BLaER1 treated with 17β-estradiol and CSF1 and Interleukin-3, amounts not matched to agents 10 nM and 100 nM (cell line): ENCODE data around the gene SLC20A1.

Experiments
- H3K27ac ChIP-seq, 11 experiments: shearing (Covaris generic); formaldehyde crosslinking; 2 replicates each; pipeline ENCODE4 v1.8.1; 2022
- H3K27me3 ChIP-seq, 11 experiments: shearing (Covaris generic); formaldehyde crosslinking; 2 replicates each; pipeline ENCODE4 v1.8.1; 2022
- H3K36me3 ChIP-seq, 11 experiments: shearing (Covaris generic); formaldehyde crosslinking; 2 replicates each; pipeline ENCODE4 v1.8.1; 2022
- H3K4me1 ChIP-seq, 10 experiments: shearing (Covaris generic); formaldehyde crosslinking; 2 replicates each; pipeline ENCODE4 v1.8.1; 2022
- H3K4me2 ChIP-seq, 11 experiments: shearing (Covaris generic); formaldehyde crosslinking; 2 replicates each; pipeline ENCODE4 v1.8.1; 2022
- H3K4me3 ChIP-seq, 10 experiments: shearing (Covaris generic); formaldehyde crosslinking; 2 replicates each; pipeline ENCODE4 v1.8.1; 2022
- H3K9ac ChIP-seq, 11 experiments: shearing (Covaris generic); formaldehyde crosslinking; 2 replicates each; pipeline ENCODE4 v1.8.1; 2022
- H3K9me3 ChIP-seq, 11 experiments: shearing (Covaris generic); formaldehyde crosslinking; replicated peaks in 1 of 11; 2 replicates each; pipeline ENCODE4 v1.8.1; 2022
- H4K20me1 ChIP-seq, 11 experiments: shearing (Covaris generic); formaldehyde crosslinking; 2 replicates each; pipeline ENCODE4 v1.8.1; 2022
- Cebpa-rat ChIP-seq, 11 experiments: shearing (Covaris generic); IDR thresholded peaks; 2 replicates each; pipeline ENCODE4 v1.8.1; 2022

SLC20A1 gene

GRCh38 chr2:112693596-112693995 is 47.9 kb downstream of the SLC20A1 start:
- no peaks in the 10 kb centered on the region for H3K27me3 ChIP-seq
- no peak for TF ChIP-seq Cebpa-rat (IDR thresholded peaks at IDR 0.05)
- peak overlapping the region in 7 of 11 experiments; percentile 71 to 92 (median 87); a peak in 12 of 22 replicates for H3K4me2 ChIP-seq
- no peak overlapping the region for H3K4me3 ChIP-seq
- no peaks in the 10 kb centered on the region for H3K36me3 ChIP-seq
- H4K20me1 ChIP-seq, result no peaks in the 10 kb centered on the region
- H3K27ac ChIP-seq, result peak overlapping the region in 8 of 11 experiments; percentile 65 to 91 (median 75); a peak in 11 of 22 replicates
- 0 out of 22 replicates have a peak overlapping the region, but pooled peaks of 1 of the 11 experiments have one; percentile 74 for H3K9ac ChIP-seq
- H3K9me3 ChIP-seq, result peaks cover 0 to 14% (median 0%) of the 10 kb centered on the region in 11 experiments; a peak in 4 of 22 replicates
- H3K4me1 ChIP-seq, result peaks cover 12 to 94% (median 47%) of the 10 kb centered on the region in 10 experiments; a peak in 18 of 20 replicates

DNA sequence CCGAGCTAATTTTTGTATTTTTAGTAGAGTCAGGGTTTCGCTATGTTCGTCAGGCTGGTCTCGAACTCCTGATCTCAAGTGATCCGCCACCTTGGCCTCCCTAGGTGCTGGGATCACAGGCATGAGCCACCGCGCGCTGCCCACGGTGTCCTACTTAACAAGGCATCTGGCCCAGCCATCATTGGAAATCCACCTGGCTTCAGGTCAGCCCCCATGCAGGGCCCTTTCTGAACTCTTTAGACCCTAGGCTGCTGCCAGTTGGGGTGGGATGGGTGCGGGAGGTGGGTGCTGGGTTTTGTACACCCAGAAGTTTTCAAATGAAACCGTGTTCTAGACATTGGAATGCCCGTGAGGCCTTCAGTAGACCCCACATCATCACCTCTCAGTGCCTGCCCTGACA is 48.4 kb downstream of the SLC20A1 start:
- no peak overlapping the region for H3K9ac ChIP-seq

DNA sequence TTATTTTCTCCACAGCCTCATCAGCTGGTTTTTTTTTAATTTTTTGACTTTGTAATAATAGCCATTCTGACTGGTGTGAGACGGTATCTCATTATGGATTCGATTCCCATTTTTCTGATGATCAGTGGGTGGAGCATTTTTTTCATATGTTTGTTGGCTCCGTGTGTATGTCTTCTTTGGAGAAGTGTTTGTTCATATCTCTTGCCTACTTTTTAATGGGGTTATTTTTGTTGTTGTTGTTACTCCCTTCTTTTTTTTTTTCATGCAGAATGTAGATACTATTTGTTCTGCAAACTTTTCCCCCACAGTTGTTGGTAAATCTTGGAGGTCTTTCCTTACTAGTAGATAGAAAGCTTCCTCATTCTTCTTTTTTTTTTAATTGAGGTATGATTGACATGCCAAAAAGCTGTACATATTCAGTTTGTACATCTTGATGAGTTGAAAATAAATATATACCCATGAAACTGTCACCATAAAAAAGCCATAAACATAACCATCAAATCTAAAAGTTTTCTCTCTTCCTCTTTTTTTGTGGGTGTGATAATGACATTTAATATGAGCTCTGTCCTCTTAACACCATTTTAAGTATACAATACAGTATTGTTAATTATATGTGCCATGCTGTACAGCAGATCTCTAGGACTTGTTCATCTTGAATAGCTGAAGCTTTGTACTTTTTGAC is 53.2 kb downstream of the SLC20A1 start:
- Histone ChIP-seq H3K27ac (peak overlapping the region in 8 of 11 experiments; percentile 53 to 94 (median 88); a peak in 16 of 22 replicates), H3K4me3 (no peak overlapping the region), H3K9me3 (peaks cover 0 to 14% (median 0%) of the 10 kb centered on the region in 11 experiments; a peak in 4 of 22 replicates), H3K9ac (peak overlapping the region in 5 of 11 experiments; percentile 74 to 76 (median 75); a peak in 10 of 22 replicates), H3K4me2 (peak overlapping the region in 7 of 11 experiments; percentile 56 to 89 (median 85); a peak in 14 of 22 replicates), H3K27me3 (no peaks in the 10 kb centered on the region), H3K36me3 (no peaks in the 10 kb centered on the region), H3K4me1 (peaks cover 0 to 91% (median 39%) of the 10 kb centered on the region in 10 experiments; a peak in 18 of 20 replicates), H4K20me1 (no peaks in the 10 kb centered on the region)
- TF ChIP-seq Cebpa-rat (IDR thresholded peaks at IDR 0.05), result no peak

More for the DNA sequence above, 48.4 kb downstream of the SLC20A1 start:
- Histone ChIP-seq H3K4me2 (peak overlapping the region in 2 of 11 experiments; percentile 7 to 80; a peak in 2 of 22 replicates), H3K9me3 (peaks cover 0 to 14% (median 0%) of the 10 kb centered on the region in 11 experiments; a peak in 4 of 22 replicates), H3K4me3 (no peak overlapping the region), H4K20me1 (no peaks in the 10 kb centered on the region), H3K36me3 (no peaks in the 10 kb centered on the region), H3K4me1 (peaks cover 17 to 94% (median 50%) of the 10 kb centered on the region in 10 experiments; a peak in 18 of 20 replicates), H3K27ac (peak overlapping the region in 4 of 11 experiments; percentile 13 to 91 (median 26); a peak in 4 of 22 replicates), H3K27me3 (no peaks in the 10 kb centered on the region)
- TF ChIP-seq Cebpa-rat (IDR thresholded peaks at IDR 0.05), result no peak

DNA sequence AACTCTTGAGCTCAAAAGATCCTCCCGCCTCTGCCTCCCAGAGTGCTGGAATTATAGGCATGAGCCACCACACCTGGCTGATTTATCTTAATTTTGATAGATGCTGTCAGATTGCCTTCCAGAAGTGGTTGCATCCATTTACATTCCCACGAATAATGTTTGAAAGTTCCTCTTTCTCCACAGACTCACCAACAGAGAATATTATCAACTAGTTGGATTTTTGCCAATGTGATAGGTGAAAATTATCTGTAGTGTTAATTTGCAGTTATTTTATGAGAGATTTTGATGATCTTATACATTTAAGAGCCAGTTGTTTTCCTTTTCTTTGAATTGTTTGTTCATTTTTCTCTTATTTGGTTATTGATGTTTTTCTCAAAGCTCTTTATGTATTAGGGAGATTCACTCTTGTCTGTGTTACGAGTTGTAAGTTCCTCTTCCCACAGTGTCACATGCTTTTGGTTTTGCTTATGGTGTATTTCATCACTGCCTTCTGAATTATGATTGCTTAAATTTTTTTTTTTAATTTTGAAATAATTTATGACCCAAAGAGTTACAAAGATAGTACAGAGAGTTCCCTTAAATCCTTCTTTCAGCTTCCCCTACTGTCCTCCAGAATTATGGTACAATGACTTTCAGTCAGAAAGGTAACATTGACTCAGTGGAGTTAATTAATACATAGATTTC is 54.4 kb downstream of the SLC20A1 start:
- 0 out of 20 replicates have a peak overlapping the region, but pooled peaks of 1 of the 10 experiments have one; percentile 14 for H3K4me3 ChIP-seq
- peaks cover 0 to 14% (median 0%) of the 10 kb centered on the region in 11 experiments; a peak in 4 of 22 replicates for H3K9me3 ChIP-seq
- H3K27ac ChIP-seq, result peak overlapping the region in 9 of 11 experiments; percentile 44 to 94 (median 86); a peak in 18 of 22 replicates
- H3K4me1 ChIP-seq, result peaks cover under 1 to 97% (median 40%) of the 10 kb centered on the region in 10 experiments; a peak in 18 of 20 replicates
- H3K9ac ChIP-seq, result peak overlapping the region in 7 of 11 experiments; percentile 27 to 76 (median 74); a peak in 13 of 22 replicates
- peak overlapping the region in 9 of 11 experiments; percentile 19 to 89 (median 77); a peak in 17 of 22 replicates for H3K4me2 ChIP-seq
- no peaks in the 10 kb centered on the region for H4K20me1 ChIP-seq
- H3K36me3 ChIP-seq, result no peaks in the 10 kb centered on the region
- H3K27me3 ChIP-seq, result no peaks in the 10 kb centered on the region
- TF ChIP-seq Cebpa-rat (IDR thresholded peaks at IDR 0.05), result peak in 2 of 11 experiments; percentile 45 to 70; a peak in 4 of 22 replicates

- Histone ChIP-seq H4K20me1 (no peaks in the 10 kb centered on the region), H3K27ac (peak overlapping the region in 9 of 11 experiments; percentile 44 to 94 (median 86); a peak in 19 of 22 replicates), H3K4me3 (no peak overlapping the region), H3K27me3 (no peaks in the 10 kb centered on the region), H3K4me1 (peaks cover 10 to 98% (median 50%) of the 10 kb centered on the region in 10 experiments), H3K4me2 (peak overlapping the region in 10 of 11 experiments; percentile 8 to 89 (median 70); a peak in 18 of 22 replicates), H3K9me3 (peaks cover 0 to 8% (median 0%) of the 10 kb centered on the region in 11 experiments; a peak in 3 of 22 replicates), H3K36me3 (no peaks in the 10 kb centered on the region), H3K9ac (peak overlapping the region in 6 of 11 experiments; percentile 54 to 76 (median 74); a peak in 12 of 22 replicates)
- TF ChIP-seq Cebpa-rat (IDR thresholded peaks at IDR 0.05), result no peak
Measured at GRCh38 chr2:112701052-112701451, 55.3 kb downstream of the SLC20A1 start.

DNA sequence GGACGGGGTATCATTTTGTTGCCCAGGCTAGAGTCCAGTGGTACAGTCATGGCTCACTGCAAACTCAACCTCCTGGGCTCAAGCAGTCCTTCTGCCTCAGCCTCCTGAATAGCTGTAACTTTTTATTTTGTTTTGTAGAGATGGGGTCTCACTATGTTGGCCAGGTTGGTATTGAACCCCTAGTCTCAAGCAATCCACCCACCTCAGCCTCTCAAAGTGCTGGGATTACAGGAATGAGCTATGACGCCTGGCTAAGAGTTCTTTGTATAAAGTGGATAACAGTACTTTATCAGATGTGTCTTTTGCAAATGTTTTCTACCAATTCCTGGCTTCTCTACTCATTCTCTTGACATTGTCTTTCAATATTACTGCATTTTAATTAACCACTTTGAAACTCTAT is 57.9 kb downstream of the SLC20A1 start:
- Histone ChIP-seq H3K4me3 (no peak overlapping the region), H4K20me1 (no peaks in the 10 kb centered on the region), H3K4me1 (peaks cover 36 to 96% (median 70%) of the 10 kb centered on the region in 10 experiments), H3K9ac (no peak overlapping the region), H3K27me3 (no peaks in the 10 kb centered on the region), H3K9me3 (no peaks in the 10 kb centered on the region), H3K4me2 (peak overlapping the region in 1 of 11 experiments; percentile 87; a peak in 2 of 22 replicates), H3K36me3 (no peaks in the 10 kb centered on the region), H3K27ac (no peak overlapping the region; a peak in 1 of 22 replicates)
- TF ChIP-seq Cebpa-rat (IDR thresholded peaks at IDR 0.05), result no peak

GRCh38 chr2:112705575-112705974 is 59.8 kb downstream of the SLC20A1 start:
- H3K36me3 ChIP-seq, result no peaks in the 10 kb centered on the region
- no peak overlapping the region for H3K4me3 ChIP-seq
- peak overlapping the region in 2 of 11 experiments; percentile 9 to 33; a peak in 1 of 22 replicates for H3K9ac ChIP-seq
- H4K20me1 ChIP-seq, result no peaks in the 10 kb centered on the region
- peak overlapping the region in 10 of 11 experiments; percentile 13 to 94 (median 66); a peak in 15 of 22 replicates for H3K27ac ChIP-seq
- no peaks in the 10 kb centered on the region for H3K27me3 ChIP-seq
- H3K9me3 ChIP-seq, result no peaks in the 10 kb centered on the region
- no peak for TF ChIP-seq Cebpa-rat (IDR thresholded peaks at IDR 0.05)
- H3K4me1 ChIP-seq, result peaks cover 49 to 98% (median 69%) of the 10 kb centered on the region in 10 experiments
- peak overlapping the region; percentile 74 to 93 (median 80) for H3K4me2 ChIP-seq

DNA sequence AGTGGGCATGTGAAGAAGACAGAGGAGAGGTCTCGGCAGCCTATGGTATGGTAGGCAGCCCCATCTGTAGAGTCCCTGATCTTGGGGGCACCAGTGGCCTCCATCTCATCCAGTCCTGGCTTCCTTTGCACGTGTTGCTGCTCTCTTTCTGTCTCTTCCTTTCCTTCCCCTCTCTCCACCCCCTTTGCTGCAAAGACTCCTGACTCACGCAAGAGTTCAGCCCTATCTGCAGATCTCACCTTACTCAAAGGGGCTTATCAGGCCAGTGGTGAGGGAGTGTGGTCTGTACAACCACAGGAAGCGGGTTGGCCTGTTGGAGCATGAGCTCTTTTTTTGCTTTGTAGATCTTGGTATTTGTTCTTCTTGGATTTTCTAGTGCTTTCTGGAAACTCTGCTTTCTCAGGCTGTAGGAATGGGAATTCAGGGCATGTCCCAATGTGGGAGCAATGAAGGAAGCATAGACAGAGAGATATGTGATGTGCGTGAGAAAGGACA is 60.5 kb downstream of the SLC20A1 start:
- TF ChIP-seq Cebpa-rat (IDR thresholded peaks at IDR 0.05), result no peak
- Histone ChIP-seq H3K4me1 (peaks cover 49 to 98% (median 63%) of the 10 kb centered on the region in 10 experiments), H3K4me2 (peak overlapping the region; percentile 74 to 93 (median 80)), H3K9ac (peak overlapping the region in 3 of 11 experiments; percentile 9 to 33 (median 21); a peak in 3 of 22 replicates), H4K20me1 (no peaks in the 10 kb centered on the region), H3K4me3 (peak overlapping the region in 1 of 10 experiments; percentile 20; a peak in 1 of 20 replicates), H3K27me3 (no peaks in the 10 kb centered on the region), H3K27ac (peak overlapping the region in 10 of 11 experiments; percentile 13 to 94 (median 66); a peak in 18 of 22 replicates), H3K36me3 (no peaks in the 10 kb centered on the region), H3K9me3 (no peaks in the 10 kb centered on the region)
